ENCODE results near the gene PTPRJ.

PTPRJ gene

DNA sequence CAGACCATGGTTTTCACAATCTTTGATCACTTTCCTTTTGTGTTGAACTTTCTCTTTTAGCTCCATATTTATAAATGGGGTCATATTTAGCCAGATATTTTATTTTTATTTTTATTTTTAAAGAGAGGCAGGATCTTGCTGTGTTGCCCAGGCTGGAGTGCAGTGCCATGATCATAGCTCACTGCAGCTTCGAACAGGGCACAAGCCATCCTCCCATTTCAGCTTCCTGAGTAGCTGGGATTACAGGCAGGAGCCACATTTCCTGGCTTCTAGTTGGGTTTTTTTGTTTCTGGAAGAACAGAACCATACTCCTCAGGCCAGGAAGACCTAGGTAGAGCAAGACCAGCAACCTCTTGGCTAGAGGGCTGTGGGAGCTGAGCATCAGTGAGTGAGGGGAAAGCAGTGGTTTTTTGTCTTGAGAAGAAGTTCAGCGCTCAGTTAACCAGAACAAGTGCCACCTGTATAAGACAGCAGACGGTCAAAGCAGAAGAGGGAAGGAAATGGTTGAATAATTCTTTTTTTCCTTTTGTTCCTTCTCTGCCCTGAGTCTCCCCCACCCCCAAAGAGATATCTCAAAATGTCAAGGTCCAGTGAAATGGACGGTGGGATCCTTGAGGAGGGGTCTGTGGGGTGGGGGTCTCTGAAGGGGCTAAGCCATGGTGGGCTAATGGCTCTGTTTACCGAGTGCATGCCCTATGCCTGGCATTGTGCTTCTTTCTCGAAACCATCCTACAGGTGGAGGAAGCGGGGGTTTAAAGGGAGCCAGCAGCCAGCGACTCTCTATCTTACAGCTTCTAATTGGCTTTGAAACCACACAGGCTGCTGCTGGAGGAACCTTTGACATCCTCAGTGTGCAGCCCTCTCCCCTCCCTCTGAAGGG is 63.0 kb downstream of the PTPRJ start:
- DNase-seq, result no peak

- DNase-seq, result no peak
Observed at GRCh38 chr11:48043991-48044512, 63.7 kb downstream of the PTPRJ start.

DNA sequence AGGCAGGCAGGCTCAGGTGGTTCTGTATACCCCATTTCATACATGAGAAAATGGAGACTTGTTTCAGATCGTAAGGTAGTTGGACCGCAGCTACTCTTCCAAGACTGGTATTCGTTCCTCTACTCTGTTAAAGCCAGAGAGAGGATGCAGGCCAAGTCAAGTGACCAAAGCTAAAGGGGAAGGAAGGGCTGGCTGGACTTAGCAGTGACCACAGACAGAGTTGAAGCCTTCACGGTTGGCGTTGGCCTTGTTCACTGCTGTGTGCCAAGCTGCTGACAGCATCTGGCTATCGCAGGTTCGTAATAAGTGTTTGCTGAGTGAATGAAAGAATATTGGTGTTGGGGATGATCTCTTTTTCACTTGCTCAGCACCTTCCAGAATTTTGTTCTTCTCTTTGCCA is 64.2 kb downstream of the PTPRJ start:
- DNase-seq, result no peak

GRCh38 chr11:48045536-48045935 is 65.2 kb downstream of the PTPRJ start:
- DNase-seq, result no peak

DNA sequence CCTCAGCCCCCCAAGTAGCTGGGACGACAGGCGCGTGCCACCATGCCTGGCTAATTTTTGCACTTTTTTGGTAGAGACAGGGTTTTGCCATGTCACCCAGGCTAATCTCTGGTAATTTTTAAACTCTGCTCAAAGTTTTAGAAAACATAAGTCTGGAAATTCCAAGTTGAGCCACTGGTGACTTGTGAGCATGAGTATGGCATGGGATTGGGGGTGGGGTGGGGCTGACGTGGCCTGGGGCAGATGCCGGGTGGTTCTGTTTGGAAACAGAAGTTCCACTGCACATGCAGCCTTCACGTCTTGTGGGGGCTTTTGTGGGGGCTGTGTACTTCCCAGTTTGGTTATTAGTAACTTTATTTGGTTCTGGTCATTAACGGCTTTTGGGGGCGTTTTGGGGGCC is 67.3 kb downstream of the PTPRJ start:
- no peak for DNase-seq

DNA sequence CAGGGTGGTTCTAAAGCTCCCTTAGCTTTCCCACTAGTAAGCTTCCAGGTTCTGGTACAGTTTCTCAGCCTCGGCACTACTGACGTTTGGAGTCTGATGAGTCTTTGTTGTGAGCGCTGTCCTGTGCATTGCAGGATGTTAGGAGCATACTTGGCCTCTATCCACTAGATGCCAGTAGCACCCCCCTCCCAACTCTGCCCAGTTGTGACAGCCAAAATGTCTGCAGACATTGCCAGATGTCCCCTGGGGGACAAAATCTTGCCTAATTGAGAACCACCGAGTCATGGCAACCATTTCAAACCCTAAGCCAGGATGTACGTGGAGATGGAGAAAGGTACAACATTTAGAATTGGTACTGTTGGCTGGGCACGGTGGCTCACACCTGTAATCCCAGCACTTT is 68.7 kb downstream of the PTPRJ start:
- DNase-seq, result no peak

DNA sequence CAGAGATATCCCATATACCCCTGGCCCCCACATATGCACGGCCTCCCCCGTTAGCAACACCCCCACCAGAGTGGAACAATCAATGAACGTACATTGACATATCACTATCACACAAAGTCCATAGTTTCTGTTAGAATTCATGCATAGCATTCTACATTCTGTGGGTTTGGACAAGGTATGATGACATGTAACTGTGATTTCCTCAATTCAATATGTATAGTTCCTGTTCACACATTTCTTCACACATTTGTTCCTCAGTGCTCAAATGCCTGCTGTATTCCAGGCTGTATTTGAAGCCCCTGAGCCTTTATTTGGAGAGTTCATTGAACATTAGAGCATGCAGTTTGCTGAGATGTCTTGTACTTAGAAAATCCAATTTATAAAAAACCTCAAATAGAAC is 69.9 kb downstream of the PTPRJ start:
- no peak for DNase-seq

DNA sequence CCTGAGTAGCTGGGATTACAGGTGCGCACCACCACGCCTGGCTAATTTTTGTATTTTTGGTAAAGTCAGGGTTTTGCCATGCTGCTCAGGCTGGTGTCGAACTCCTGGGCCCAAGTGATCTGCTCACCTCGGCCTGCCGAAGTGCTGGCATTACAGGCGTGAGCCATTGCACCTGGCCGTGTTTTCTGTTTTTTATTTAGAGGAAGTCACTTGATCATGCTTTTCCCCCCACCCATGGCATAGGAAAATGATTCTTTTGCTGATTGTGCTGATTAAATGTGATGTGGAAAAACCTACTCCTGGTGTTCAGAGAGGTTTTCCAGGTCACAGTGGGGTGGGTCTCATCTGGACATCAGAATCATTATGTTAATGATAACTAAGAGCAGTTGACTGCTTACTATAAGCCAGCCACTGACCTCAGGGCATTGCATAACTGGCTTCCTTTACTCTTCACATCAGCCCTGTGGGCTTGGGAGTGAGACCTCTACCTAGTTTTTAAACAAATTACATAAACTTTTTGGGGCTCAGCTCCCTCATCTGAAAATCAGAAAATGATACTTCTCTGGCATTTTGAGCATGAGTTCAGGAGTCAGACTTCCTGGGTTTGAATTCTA is 71.0 kb downstream of the PTPRJ start:
- no peak for DNase-seq

GRCh38 chr11:48052183-48053044 is 72.1 kb downstream of the PTPRJ start:
- DNase-seq, result no peak

- no peak for DNase-seq
Observed at GRCh38 chr11:48054994-48055291, 74.6 kb downstream of the PTPRJ start.

DNA sequence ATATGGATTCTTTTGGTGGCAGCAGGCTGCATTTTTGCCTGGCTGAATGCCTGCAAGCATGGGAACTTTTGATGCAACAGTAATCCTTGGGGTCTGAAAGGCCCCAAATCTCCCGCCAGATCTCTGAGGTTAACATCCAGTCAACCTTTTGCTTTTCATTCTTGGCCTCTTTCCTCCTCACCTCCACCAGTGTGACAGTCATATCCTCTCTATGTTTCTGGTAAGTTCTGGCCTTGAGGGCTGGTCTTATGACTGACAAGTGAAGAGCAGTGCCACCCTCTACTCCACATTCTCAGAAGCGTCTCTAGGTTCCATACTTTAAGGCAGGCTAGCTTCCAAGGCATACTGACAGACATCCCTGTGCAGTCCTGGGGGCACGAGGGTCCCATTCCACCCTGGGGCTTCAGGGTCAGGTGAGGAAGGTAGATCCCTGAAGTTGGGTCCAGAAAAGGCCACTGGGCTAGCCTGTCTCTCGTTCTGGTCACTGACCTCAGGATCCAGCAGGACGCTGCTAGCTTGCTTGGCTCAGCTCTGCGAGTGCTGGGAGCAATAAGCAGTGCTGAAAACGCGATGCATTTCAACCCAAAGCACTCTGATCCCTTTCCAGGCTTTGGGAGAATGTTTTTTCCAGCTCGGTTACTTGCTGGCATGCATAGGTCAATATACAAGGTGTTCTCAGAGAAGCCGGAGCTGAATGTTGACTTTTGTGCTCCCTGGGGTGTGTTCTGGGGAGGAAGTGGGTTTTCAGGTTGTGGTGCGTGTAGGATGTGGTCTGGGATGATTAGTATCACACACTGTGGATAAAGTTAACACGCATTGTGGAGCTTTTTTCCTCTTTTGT is 75.2 kb downstream of the PTPRJ start:
- DNase-seq, result no peak

- DNase-seq, result no peak
Observed at GRCh38 chr11:48056325-48057183, 76.2 kb downstream of the PTPRJ start.

DNA sequence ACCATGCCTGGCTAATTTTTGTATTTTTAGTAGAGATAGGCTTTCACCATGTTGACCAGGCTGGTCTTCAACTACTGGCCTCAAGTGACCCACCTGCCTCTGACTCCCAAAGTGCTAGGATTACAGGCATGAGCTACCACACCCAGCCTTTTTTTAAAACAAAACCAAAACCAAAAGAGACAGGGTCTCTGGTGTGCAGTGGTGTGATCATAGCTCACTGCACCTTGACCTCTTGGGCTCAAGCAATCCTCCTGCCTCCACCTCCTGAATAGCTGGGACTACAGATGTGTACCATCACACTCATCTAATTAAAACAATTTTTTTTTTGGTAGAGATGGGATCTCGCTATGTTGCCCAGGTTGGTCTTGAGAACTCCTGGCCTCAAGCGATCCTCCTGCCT is 77.7 kb downstream of the PTPRJ start:
- DNase-seq, result no peak

DNA sequence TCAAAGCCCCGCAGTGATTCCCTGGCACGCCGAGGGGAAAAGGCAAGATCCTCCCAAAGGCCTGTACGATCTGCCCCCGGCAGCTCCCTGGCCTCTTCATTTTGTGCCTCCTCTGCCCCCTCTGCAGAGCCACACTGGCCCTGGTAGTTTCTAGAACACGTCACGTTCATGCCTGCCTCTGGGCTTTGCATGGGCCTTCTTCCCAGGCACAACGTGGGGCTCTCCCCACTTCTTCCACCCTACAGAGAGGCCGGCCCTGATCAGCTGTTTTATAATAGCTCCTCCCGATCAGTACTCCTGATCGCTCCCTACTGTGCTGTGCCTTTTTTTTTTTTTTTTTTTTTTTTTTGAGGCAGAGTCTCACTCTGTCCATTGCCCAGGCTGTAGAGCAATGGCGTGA is 78.4 kb downstream of the PTPRJ start:
- no peak for DNase-seq

DNA sequence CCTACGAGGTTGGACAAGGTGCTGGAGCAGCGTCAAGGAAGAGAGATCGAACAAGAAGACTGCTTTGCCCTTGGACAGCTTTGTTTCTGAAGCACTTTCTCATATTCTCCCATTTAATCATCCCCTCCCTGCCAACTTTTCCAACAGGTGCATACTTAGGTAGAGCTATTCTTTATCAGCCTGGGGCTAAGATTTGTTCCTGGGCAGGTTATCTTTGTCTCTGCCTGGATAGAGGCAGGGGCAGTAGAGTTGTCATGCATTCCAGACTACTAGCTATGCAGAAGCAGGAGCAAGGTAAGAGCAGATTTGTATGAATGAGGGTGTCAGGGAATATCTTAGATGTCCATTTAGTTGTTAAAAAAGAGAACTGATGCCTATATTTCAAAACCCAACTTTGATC is 82.3 kb downstream of the PTPRJ start:
- DNase-seq, result no peak

DNA sequence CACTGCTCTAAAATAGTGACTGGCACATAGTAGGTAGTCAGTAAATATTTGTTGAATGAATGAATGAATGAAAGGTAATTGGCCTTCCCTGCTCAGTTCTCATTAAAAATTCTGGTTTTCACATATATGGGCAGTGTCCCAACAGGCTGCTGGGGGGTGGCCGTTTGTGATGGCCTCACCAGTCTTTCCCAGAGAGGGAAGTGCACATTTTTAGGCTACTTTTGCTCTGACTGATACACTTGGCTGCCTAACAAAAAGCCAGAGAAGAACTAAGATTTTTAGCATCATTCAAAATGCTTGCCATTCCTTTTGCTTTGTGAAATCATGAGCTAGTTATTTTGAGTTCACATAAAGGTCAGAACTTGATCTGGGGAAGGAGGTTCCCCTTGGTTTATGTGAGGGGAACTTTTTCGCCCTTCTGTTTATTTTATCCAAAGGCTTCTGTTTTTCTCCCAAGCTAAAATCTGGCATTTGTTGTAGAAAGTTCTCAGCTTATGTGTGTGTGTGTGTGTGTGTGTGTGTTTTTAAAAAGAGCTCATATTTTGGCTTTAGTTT is 83.1 kb downstream of the PTPRJ start:
- no peak for DNase-seq

- no peak for DNase-seq
Observed at GRCh38 chr11:48064306-48064705, 83.9 kb downstream of the PTPRJ start.

DNA sequence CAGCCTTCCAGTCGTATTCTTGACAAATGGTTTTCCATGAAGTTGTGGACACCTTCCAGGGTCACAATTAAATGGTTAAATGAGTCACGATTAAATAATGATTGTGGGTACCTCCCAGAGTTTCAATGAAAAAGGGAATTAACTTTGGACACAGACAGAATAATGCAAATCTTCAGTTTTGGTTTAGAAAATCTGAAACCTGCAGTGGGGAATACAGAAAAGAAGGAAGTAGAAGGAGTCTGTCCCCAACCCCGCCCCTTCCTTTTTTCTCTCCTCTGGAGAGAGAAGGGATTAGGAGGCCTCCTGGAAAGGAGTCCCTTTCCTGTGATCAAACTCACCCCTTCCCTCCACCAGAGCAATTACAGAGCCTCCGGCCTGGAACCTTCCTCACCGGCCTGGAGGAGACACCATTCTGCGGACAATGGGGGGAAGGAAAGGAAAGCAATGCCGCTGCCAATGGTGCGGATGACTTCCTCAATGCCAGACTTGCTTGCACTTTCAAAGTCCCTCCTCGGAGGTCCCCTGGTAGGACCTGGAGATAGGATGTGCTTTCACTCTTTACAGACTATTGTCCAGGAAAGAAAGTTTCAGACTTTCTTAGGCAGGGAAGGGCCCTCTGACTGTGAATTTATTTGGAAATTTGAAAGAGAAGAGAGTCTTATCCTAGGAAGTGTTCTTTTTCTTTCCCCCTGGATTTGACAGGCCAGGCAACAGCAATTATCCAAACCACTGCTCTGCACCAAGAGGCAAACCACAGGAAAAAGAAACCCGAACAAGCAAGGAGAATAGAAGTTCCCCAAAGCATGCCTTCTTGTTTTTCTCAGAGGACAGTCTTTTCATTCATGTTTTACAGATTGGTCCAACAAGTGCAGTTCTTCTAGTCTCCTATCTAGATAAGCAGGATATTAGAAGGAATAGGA is 86.8 kb downstream of the PTPRJ start:
- DNase-seq, result no peak

DNA sequence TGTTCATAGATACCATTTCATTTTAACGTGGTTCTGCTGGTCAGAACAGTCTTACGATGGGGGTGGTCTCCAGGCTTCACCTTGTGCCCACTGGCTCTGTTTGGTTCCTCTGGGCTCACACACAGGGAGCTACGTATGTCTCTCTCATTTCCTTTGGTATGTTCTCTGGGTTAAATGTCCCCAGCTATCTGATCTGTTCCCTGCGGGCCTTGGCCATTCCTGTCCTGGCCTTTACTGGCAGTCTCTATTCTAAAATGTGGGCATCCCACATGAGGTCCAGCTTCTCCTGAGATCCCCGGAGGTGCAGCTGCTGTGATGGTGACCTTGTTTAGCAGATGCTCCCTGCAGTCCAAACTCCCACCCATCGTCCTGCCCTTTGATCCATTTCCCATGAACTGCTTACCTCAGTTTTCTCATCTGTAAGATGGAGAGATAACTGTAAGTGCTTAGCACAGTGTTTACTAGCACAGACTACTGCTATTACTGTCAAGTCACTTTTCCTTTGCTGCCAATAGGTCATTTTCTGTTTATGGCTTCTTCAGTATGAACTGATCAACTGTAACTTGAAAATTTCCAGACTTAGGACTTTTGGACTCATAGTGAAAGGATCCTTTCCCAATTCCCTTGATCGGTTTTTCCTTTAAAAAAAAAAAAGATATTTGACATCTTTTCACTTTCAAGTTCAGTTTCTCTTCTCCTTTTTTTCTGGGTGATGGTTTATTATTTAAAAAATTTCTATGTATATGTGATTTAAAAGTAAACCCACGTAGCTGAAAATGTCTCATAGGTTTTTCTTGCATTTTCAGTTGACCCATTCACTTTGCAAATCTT is 92.9 kb downstream of the PTPRJ start:
- DNase-seq, result no peak
